ENCODE data around the gene CAPN9. TPM values are rescaled to one million over a fixed set of nuclear protein-coding genes. Genes with fewer than 3 reads are reported as not detected.

The CAPN9 gene
- total and polyA plus RNA-seq, 9 of the 15 experiments (the other 6 are each of a cell fraction or from before 2014, with no cell fraction given), result not detected

GRCh38 chr1:230713915-230714764 lies 33.0 kb upstream of the CAPN9 start, which contains the start of gene AGT (continued):
- TF ChIP-seq CHAMP1 (IDR thresholded peaks at IDR 0.05), result no peak

- Histone ChIP-seq H3K9ac (ENCODE audit: insufficient read depth in 1 of 2, low read depth in 2 of 2, low read length in 2 of 2) (no peak overlapping the region), H3K27me3 (ENCODE audit: control insufficient read depth in 2 of 2, insufficient read depth in 2 of 2, low read length in 2 of 2) (peaks cover 33 to 47% of the 10 kb centered on the region in 2 experiments), H3K27ac (ENCODE audit: extremely low read depth, low read depth, low read length) (no peak overlapping the region), H3K36me3 (ENCODE audit: control insufficient read depth, insufficient read depth, low read length) (no peaks in the 10 kb centered on the region), H3K79me2 (ENCODE audit: control insufficient read depth, insufficient read depth, low read length) (no peaks in the 10 kb centered on the region), H2AFZ (ENCODE audit: low read depth, low read length) (no peak overlapping the region), H3K9me1 (ENCODE audit: control insufficient read depth, insufficient read depth, low read length) (no peaks in the 10 kb centered on the region), H3K4me1 (replicated peaks in 1 of 2; ENCODE audit: control insufficient read depth in 2 of 2, insufficient read depth in 2 of 2, low read length in 2 of 2) (no peaks in the 10 kb centered on the region), H3K9me3 (replicated peaks; ENCODE audit: control insufficient read depth, insufficient read depth, low read depth, low read length) (no peaks in the 10 kb centered on the region), H3K4me3 (no peak overlapping the region), H4K20me1 (replicated peaks; ENCODE audit: control insufficient read depth, insufficient read depth, low read length) (no peaks in the 10 kb centered on the region; the same call in 1 of the 2 replicates), H3K4me2 (ENCODE audit: insufficient read depth, low read length) (no peak overlapping the region)
- ATAC-seq (no peak), FAIRE-seq (no peak), DNase-seq (ENCODE audit: extremely low read depth in 1 of 4, low spot score in 3 of 4) (no peak)
- BruUV-seq (replicated peaks), result no TSS peak
- intact Hi-C loops (cut with micrococcal nuclease), result no loop called here
- ChIA-PET POLR2A (no interaction called here), CTCF (ENCODE audit: low intra/inter-chr PET ratio) (no interaction called here)
- in situ Hi-C loops (cut with MboI), result no loop called here
- no peak for TF ChIP-seq CEBPG (CRISPR knock-in tag; IDR thresholded peaks at IDR 0.05)
- TF ChIP-seq CEBPG (tag; conservative IDR thresholded peaks at IDR 0.05 in 1 of 2, IDR thresholded peaks at IDR 0.05 in 1 of 2), result 0 out of 4 replicates have a peak, but pooled peaks of 1 of the 2 experiments have one; percentile 16
- TF ChIP-seq HMBOX1 (IDR thresholded peaks at IDR 0.05), result peak; percentile 68; the same call in 1 of the 2 replicates
- TF ChIP-seq FOXJ2 (tag; IDR thresholded peaks at IDR 0.05), result no peak
- WGBS (ENCODE audit: insufficient coverage, low coverage, missing lambda C conversion rate), result 2% methylated on average over 3 of the region's 3 CpGs
These were observed 31.7 kb upstream of the CAPN9 start for GRCh38 chr1:230715510-230715909.
